Measurements from ENCODE around the gene ASIC4. TPM values are rescaled to one million over a fixed set of nuclear protein-coding genes. Genes with fewer than 3 reads are reported as not detected.

ASIC4 gene
- total RNA-seq, 4 donors from 2014 or later, result not detected

DNA sequence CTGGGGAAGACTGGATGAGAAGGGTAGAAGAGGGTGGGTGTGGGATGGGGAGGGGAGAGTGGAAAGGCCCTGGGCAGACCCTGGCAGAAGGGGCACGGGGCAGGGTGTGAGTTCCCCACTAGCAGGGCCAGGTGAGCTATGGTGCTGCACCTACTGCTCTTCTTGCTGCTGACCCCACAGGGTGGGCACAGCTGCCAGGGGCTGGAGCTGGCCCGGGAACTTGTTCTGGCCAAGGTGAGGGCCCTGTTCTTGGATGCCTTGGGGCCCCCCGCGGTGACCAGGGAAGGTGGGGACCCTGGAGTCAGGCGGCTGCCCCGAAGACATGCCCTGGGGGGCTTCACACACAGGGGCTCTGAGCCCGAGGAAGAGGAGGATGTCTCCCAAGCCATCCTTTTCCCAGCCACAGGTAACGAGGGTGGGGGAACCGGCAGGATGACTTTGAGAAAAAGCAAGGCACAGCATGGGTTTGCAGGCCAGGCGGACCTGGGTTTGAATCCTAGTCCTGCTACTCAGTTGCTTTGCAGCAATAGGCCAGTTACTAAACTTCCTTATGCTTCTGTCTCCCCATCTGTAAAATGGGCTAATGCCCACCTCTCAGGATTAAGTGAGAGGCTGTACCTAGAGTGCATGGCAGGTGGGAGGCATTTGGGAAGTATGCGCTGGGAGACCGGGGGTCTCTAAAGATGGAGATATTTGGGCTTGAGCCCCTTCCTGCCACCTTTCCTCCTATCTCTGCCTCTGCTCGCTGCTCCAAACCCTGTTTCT lies 58.1 kb downstream of the ASIC4 start, which contains the start of gene INHA:
Gene INHA (plus strand): TSS at position 74 of the 765 bp plus-strand sequence. CDS start 65 bp downstream, at position 139.
- 80 to 84% methylated on average over 1 to 13 of the region's 13 CpGs for WGBS, 2 donors (ENCODE audit: low coverage in 1 of 2)
- intact Hi-C loops (cut with DNase I; ENCODE audit: low total_unique reads), result no loop called here
- Histone ChIP-seq H3K27ac (peak within 1 kb of the TSS; percentile 65 to 90 (median 81)), H3K36me3 (no peaks in the 10 kb centered on the region), H3K9me3 (no peaks in the 10 kb centered on the region), H3K4me3 (peak within 1 kb of the TSS; percentile 53 to 74 (median 57)), H3K4me1 (peaks cover 3 to 17% (median 8%) of the 10 kb centered on the region in 4 donors), H3K27me3 (peaks cover 37% of the 10 kb centered on the region)
- TF ChIP-seq POLR2AphosphoS5 (IDR thresholded peaks at IDR 0.05) (no peak), POLR2A (IDR thresholded peaks at IDR 0.05) (no peak), EP300 (IDR thresholded peaks at IDR 0.05; ENCODE audit: low read depth) (no peak)
- TF ChIP-seq, protein P1, sequence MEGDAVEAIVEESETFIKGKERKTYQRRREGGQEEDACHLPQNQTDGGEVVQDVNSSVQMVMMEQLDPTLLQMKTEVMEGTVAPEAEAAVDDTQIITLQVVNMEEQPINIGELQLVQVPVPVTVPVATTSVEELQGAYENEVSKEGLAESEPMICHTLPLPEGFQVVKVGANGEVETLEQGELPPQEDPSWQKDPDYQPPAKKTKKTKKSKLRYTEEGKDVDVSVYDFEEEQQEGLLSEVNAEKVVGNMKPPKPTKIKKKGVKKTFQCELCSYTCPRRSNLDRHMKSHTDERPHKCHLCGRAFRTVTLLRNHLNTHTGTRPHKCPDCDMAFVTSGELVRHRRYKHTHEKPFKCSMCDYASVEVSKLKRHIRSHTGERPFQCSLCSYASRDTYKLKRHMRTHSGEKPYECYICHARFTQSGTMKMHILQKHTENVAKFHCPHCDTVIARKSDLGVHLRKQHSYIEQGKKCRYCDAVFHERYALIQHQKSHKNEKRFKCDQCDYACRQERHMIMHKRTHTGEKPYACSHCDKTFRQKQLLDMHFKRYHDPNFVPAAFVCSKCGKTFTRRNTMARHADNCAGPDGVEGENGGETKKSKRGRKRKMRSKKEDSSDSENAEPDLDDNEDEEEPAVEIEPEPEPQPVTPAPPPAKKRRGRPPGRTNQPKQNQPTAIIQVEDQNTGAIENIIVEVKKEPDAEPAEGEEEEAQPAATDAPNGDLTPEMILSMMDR (IDR thresholded peaks at IDR 0.05), result no peak
- DNase-seq, result no peak
- in situ Hi-C loops (cut with MboI; ENCODE audit: low pct_ligation_motif_present in 1 of 4, low pct_unique_long_range_greater_than_20kb in 1 of 4, low sequenced_read_pairs in 3 of 4), result no loop called here

DNA sequence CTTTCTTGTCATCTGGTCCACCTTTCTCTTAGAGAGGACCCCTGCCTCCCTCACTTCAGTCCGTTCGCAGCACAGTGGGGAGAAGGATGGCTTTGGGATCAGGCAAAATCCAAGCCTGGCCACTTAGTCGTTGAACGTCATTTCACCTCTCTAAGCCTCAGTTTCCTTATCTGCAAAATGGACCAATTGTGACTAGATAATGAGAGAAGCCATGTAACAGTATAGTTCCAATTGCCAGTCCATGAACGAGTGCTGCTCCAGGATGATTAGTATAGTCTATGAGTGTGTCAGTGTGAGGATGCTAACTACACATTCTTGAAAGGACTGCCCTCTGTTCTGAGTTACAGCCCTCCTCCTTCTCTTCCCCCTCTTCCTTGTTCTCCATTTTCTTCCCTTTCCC lies 58.9 kb downstream of the ASIC4 start:
- WGBS, 2 donors (ENCODE audit: low coverage in 1 of 2), result 70 to 81% methylated on average over 2 to 5 of the region's 5 CpGs
- intact Hi-C loops (cut with DNase I; ENCODE audit: low total_unique reads) (no loop called here), in situ Hi-C loops (cut with MboI; ENCODE audit: low pct_ligation_motif_present in 1 of 4, low pct_unique_long_range_greater_than_20kb in 1 of 4, low sequenced_read_pairs in 3 of 4) (no loop called here)
- no peak overlapping the region for H3K27ac ChIP-seq
- TF ChIP-seq POLR2AphosphoS5 (IDR thresholded peaks at IDR 0.05), result no peak
- no peak for TF ChIP-seq EP300 (IDR thresholded peaks at IDR 0.05; ENCODE audit: low read depth)
- TF ChIP-seq POLR2A (IDR thresholded peaks at IDR 0.05), result no peak
- TF ChIP-seq, protein P1 (IDR thresholded peaks at IDR 0.05), result no peak
- no peak overlapping the region for H3K4me3 ChIP-seq
- no peak for DNase-seq
- H3K4me1 ChIP-seq, result peaks cover 3 to 17% (median 8%) of the 10 kb centered on the region in 4 donors
- H3K36me3 ChIP-seq, result no peaks in the 10 kb centered on the region
- H3K9me3 ChIP-seq, result no peaks in the 10 kb centered on the region
- peaks cover 40% of the 10 kb centered on the region for H3K27me3 ChIP-seq

DNA sequence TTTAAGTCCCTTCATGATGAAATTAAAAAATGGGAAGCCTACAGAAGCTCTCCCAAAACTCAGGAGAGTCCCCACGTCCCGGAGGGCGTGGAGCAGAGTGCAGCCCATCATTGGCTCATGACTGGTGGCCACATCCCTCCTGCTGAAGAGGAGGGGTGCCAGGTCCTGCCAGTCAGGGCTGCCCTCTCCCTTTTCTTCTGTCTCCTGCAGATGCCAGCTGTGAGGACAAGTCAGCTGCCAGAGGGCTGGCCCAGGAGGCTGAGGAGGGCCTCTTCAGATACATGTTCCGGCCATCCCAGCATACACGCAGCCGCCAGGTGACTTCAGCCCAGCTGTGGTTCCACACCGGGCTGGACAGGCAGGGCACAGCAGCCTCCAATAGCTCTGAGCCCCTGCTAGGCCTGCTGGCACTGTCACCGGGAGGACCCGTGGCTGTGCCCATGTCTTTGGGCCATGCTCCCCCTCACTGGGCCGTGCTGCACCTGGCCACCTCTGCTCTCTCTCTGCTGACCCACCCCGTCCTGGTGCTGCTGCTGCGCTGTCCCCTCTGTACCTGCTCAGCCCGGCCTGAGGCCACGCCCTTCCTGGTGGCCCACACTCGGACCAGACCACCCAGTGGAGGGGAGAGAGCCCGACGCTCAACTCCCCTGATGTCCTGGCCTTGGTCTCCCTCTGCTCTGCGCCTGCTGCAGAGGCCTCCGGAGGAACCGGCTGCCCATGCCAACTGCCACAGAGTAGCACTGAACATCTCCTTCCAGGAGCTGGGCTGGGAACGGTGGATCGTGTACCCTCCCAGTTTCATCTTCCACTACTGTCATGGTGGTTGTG lies 60.4 kb downstream of the ASIC4 start:
- in situ Hi-C loops (cut with MboI; ENCODE audit: low pct_ligation_motif_present in 1 of 4, low pct_unique_long_range_greater_than_20kb in 1 of 4, low sequenced_read_pairs in 3 of 4), result no loop called here
- no peak for DNase-seq
- Histone ChIP-seq H3K4me1 (peaks cover 3 to 17% (median 7%) of the 10 kb centered on the region in 4 donors), H3K27me3 (peaks cover 40% of the 10 kb centered on the region), H3K9me3 (no peaks in the 10 kb centered on the region), H3K36me3 (no peaks in the 10 kb centered on the region), H3K4me3 (no peak overlapping the region), H3K27ac (no peak overlapping the region)
- intact Hi-C loops (cut with DNase I; ENCODE audit: low total_unique reads), result no loop called here
- TF ChIP-seq POLR2AphosphoS5 (IDR thresholded peaks at IDR 0.05) (no peak), EP300 (IDR thresholded peaks at IDR 0.05; ENCODE audit: low read depth) (no peak), POLR2A (IDR thresholded peaks at IDR 0.05) (no peak)
- TF ChIP-seq, protein P1 (IDR thresholded peaks at IDR 0.05), result no peak
- WGBS, 2 donors (ENCODE audit: low coverage in 1 of 2), result 40 to 81% methylated on average over 1 to 21 of the region's 22 CpGs

All from transverse colon (tissue), 4 donors.